Measurements from ENCODE around the gene CEP70. TPM values are rescaled to one million over a fixed set of nuclear protein-coding genes. Genes with fewer than 3 reads are reported as not detected.

CEP70 gene
- total and polyA plus RNA-seq, 12 donors: 10.6 to 32.2 (median 23.8) TPM

DNA sequence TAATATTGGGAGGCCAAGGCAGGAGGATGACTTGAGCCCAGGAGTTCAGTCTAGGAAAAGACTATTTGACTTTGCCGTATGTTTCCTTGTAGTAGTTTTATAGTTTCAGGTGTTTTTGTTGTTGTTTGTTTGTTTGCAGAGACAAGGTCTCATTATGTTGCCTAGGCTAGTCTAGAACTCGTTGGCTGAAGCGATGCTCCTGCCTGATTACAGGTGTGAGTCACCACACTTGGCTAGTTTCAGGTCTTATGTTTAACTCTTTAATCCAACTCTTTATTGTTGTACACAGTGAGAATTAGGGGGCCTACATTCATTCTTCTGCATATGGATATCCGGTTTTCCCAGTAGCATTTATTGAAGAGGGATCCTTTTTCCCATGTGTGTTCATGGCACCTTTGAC is 46.5 kb upstream of the CEP70 start:
- H3K9me3 ChIP-seq: peaks cover 0 to 46% (median 31%) of the 10 kb centered on the region in 11 donors
- WGBS, 2 donors: 76 to 79% methylated on average over 4 of the region's 4 CpGs
- no peaks in the 10 kb centered on the region for H3K4me1 ChIP-seq
- no peak for DNase-seq
- intact Hi-C loops (cut with DNase I): no loop called here
- no peak overlapping the region for H3K4me3 ChIP-seq
- TF ChIP-seq, protein P1, sequence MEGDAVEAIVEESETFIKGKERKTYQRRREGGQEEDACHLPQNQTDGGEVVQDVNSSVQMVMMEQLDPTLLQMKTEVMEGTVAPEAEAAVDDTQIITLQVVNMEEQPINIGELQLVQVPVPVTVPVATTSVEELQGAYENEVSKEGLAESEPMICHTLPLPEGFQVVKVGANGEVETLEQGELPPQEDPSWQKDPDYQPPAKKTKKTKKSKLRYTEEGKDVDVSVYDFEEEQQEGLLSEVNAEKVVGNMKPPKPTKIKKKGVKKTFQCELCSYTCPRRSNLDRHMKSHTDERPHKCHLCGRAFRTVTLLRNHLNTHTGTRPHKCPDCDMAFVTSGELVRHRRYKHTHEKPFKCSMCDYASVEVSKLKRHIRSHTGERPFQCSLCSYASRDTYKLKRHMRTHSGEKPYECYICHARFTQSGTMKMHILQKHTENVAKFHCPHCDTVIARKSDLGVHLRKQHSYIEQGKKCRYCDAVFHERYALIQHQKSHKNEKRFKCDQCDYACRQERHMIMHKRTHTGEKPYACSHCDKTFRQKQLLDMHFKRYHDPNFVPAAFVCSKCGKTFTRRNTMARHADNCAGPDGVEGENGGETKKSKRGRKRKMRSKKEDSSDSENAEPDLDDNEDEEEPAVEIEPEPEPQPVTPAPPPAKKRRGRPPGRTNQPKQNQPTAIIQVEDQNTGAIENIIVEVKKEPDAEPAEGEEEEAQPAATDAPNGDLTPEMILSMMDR (IDR thresholded peaks at IDR 0.05): no peak
- H3K27ac ChIP-seq: no peak overlapping the region
- H3K27me3 ChIP-seq: no peaks in the 10 kb centered on the region
- ATAC-seq: no peak
- no peaks in the 10 kb centered on the region for H3K36me3 ChIP-seq

DNA sequence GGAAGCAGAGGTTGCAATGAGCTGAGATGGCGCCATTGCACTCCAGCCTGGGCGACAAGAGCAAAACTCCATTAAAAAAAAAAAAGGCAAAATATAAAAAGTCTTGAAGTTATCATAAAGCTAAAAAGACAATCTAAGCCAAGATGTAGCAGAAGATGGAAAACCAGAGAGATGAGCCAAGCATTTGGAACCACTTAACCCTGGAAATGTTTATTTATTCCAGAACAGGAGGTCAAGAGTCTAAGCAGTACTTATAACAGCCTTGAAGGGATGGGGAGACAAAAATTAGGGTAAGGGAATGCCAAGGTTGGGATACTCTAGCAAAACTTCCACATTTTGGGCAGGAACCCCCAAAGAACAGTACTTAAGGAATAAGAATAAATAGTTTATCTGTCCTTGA is 44.6 kb upstream of the CEP70 start:
- ATAC-seq (no peak), DNase-seq (no peak)
- Histone ChIP-seq H3K36me3 (peaks cover 0 to 8% (median 0%) of the 10 kb centered on the region in 9 donors), H3K4me1 (no peaks in the 10 kb centered on the region), H3K27ac (no peak overlapping the region), H3K4me3 (no peak overlapping the region), H3K27me3 (no peaks in the 10 kb centered on the region), H3K9me3 (peaks cover 0 to 27% (median 15%) of the 10 kb centered on the region in 11 donors)
- TF ChIP-seq, protein P1 (IDR thresholded peaks at IDR 0.05): no peak
- WGBS, 2 donors: 93% methylated on average over 2 of the region's 2 CpGs
- intact Hi-C loops (cut with DNase I): no loop called here

DNA sequence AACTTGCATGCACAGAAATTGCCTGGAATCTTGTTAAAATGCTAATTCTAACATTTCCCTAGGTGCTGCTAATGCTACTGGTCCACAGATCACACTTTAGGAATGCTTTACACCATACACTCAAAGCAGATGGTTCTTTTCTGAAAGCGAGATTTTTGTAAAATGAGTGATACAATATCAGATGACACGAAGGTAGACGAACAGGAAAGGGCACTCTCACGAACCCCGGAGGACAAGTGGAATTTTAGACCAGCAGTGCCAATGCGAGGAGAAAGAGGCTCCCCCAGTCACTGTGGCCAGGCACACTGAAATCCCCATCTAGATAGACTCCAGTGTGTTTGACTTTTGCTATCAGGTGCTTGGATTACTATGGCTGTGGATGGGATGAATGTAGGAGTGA is 35.5 kb upstream of the CEP70 start:
- Histone ChIP-seq H3K4me1 (no peaks in the 10 kb centered on the region), H3K27me3 (no peaks in the 10 kb centered on the region), H3K27ac (no peak overlapping the region), H3K9me3 (no peaks in the 10 kb centered on the region), H3K4me3 (no peak overlapping the region), H3K36me3 (peaks cover 0 to 65% (median 9%) of the 10 kb centered on the region in 9 donors)
- no peak for DNase-seq
- TF ChIP-seq, protein P1 (IDR thresholded peaks at IDR 0.05): no peak
- intact Hi-C loops (cut with DNase I): no loop called here
- ATAC-seq: no peak
- 73 to 81% methylated on average over 6 of the region's 6 CpGs for WGBS, 2 donors

DNA sequence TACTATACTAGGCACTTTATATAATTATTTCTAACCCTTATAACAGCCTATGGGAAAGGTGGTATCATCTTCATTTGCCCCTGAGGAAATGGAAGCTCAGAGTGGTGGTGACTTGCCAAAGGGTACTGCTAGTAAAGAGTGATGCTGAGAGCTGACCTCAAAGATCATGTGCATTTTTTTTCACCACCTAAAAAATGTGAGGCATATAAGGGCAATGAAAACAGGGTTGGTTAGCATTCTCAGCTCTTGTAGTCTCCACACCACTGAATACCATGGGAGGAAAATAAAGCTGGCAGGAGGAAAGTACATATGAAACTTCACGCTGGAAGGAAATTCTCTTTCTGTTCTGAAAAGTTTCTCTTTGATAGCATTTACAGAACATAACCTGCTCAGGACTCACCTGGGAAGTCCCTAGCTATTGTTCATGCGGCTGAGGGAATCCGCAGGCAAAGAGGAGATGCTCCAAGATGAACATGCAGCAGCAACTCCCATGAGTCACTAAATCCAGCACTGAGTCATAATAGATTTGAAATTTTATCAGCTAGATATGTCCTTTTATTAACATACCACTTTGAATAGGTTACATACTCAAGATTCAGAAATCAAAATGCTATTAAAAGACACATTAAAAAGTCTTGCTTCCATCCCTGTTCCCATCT is 31.8 kb upstream of the CEP70 start:
- no peaks in the 10 kb centered on the region for H3K9me3 ChIP-seq
- H3K36me3 ChIP-seq: peaks cover 0 to 37% (median 6%) of the 10 kb centered on the region in 9 donors
- 89 to 98% methylated on average over 3 of the region's 3 CpGs for WGBS, 2 donors
- ATAC-seq (no peak), DNase-seq (no peak)
- H3K27ac ChIP-seq: no peak overlapping the region
- TF ChIP-seq, protein P1 (IDR thresholded peaks at IDR 0.05): no peak
- no peak overlapping the region for H3K4me3 ChIP-seq
- no peaks in the 10 kb centered on the region for H3K27me3 ChIP-seq
- no peaks in the 10 kb centered on the region for H3K4me1 ChIP-seq
- intact Hi-C loops (cut with DNase I): no loop called here
